Measurements from ENCODE around the gene HBG1.

HBG1 gene

GRCh38 chr11:5210376-5210885, 39.2 kb downstream of the HBG1 start:
- Histone ChIP-seq H3K36me3 (ENCODE audit: insufficient read depth, low read length) (no peaks in the 10 kb centered on the region), H3K9me3 (ENCODE audit: low read length) (no peaks in the 10 kb centered on the region), H3K4me1 (ENCODE audit: insufficient read depth, low read length) (no peaks in the 10 kb centered on the region), H3K4me3 (ENCODE audit: low read depth in 1 of 2, low read length in 2 of 2) (no peak overlapping the region), H3K9ac (ENCODE audit: low read length) (no peak overlapping the region), H3K27ac (ENCODE audit: low read depth, low read length) (no peak overlapping the region), H3K27me3 (ENCODE audit: control insufficient read depth in 1 of 2, insufficient read depth in 2 of 2, low read length in 2 of 2) (no peaks in the 10 kb centered on the region)

- Histone ChIP-seq H3K27me3 (ENCODE audit: control insufficient read depth in 1 of 2, insufficient read depth in 2 of 2, low read length in 2 of 2) (no peaks in the 10 kb centered on the region), H3K9ac (ENCODE audit: low read length) (no peak overlapping the region), H3K4me1 (ENCODE audit: insufficient read depth, low read length) (no peaks in the 10 kb centered on the region), H3K36me3 (ENCODE audit: insufficient read depth, low read length) (no peaks in the 10 kb centered on the region), H3K4me3 (ENCODE audit: low read depth in 1 of 2, low read length in 2 of 2) (no peak overlapping the region), H3K27ac (ENCODE audit: low read depth, low read length) (no peak overlapping the region), H3K9me3 (ENCODE audit: low read length) (no peaks in the 10 kb centered on the region)
Observed at GRCh38 chr11:5204787-5205186, 44.9 kb downstream of the HBG1 start.

DNA sequence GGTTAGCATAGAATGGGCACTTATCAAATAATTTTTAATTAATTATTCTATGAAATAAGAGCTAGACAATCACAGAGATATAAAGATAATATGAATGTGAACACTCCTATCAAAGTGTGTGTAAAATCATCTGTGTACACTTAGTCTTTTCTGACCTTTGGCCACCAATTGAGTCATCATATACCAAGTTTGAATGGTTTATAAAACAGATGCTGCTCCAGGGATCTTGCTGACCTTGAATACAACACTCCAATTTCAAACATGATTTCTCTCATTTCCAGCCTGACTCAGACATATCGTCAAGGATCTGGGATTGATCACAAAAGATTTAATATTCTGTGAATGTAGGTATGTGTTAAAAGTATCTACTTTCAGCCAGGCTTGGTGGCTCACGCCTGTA, 46.3 kb downstream of the HBG1 start:
- Histone ChIP-seq H3K4me3 (ENCODE audit: low read depth in 1 of 2, low read length in 2 of 2) (no peak overlapping the region), H3K4me1 (ENCODE audit: insufficient read depth, low read length) (no peaks in the 10 kb centered on the region), H3K36me3 (ENCODE audit: insufficient read depth, low read length) (no peaks in the 10 kb centered on the region), H3K9me3 (ENCODE audit: low read length) (no peaks in the 10 kb centered on the region), H3K27ac (ENCODE audit: low read depth, low read length) (no peak overlapping the region), H3K9ac (ENCODE audit: low read length) (no peak overlapping the region), H3K27me3 (ENCODE audit: control insufficient read depth in 1 of 2, insufficient read depth in 2 of 2, low read length in 2 of 2) (no peaks in the 10 kb centered on the region)

GRCh38 chr11:5200582-5200981, 49.1 kb downstream of the HBG1 start, which contains the start of gene OR51V1:
OR51V1 (minus strand) TSS chr11:5200682; CDS start chr11:5200682, 0 bp downstream.
- H3K9ac ChIP-seq (ENCODE audit: low read length) = no peak within 1 kb of the TSS
- H3K27me3 ChIP-seq (ENCODE audit: control insufficient read depth in 1 of 2, insufficient read depth in 2 of 2, low read length in 2 of 2) = no peaks in the 10 kb centered on the region
- no peaks in the 10 kb centered on the region for H3K9me3 ChIP-seq (ENCODE audit: low read length)
- H3K27ac ChIP-seq (ENCODE audit: low read depth, low read length) = no peak within 1 kb of the TSS
- H3K36me3 ChIP-seq (ENCODE audit: insufficient read depth, low read length) = no peaks in the 10 kb centered on the region
- H3K4me3 ChIP-seq (ENCODE audit: low read depth in 1 of 2, low read length in 2 of 2) = no peak within 1 kb of the TSS
- no peaks in the 10 kb centered on the region for H3K4me1 ChIP-seq (ENCODE audit: insufficient read depth, low read length)

GRCh38 chr11:5198285-5198684, 51.4 kb downstream of the HBG1 start:
- no peak overlapping the region for H3K9ac ChIP-seq (ENCODE audit: low read length)
- no peaks in the 10 kb centered on the region for H3K36me3 ChIP-seq (ENCODE audit: insufficient read depth, low read length)
- H3K4me3 ChIP-seq (ENCODE audit: low read depth in 1 of 2, low read length in 2 of 2) = no peak overlapping the region
- H3K27me3 ChIP-seq (ENCODE audit: control insufficient read depth in 1 of 2, insufficient read depth in 2 of 2, low read length in 2 of 2) = no peaks in the 10 kb centered on the region
- H3K27ac ChIP-seq (ENCODE audit: low read depth, low read length) = no peak overlapping the region
- H3K4me1 ChIP-seq (ENCODE audit: insufficient read depth, low read length) = no peaks in the 10 kb centered on the region
- H3K9me3 ChIP-seq (ENCODE audit: low read length) = no peaks in the 10 kb centered on the region

All from muscle layer of colon (tissue), 2 donors.